ENCODE measurements around the gene ABCA4.

ABCA4 gene

GRCh38 chr1:94142022-94142421 is 21.1 kb upstream of the ABCA4 start:
- TF ChIP-seq GATA1 (IDR thresholded peaks at IDR 0.05; ENCODE audit: low read depth, low read length) = no peak
- no peak for DNase-seq

DNA sequence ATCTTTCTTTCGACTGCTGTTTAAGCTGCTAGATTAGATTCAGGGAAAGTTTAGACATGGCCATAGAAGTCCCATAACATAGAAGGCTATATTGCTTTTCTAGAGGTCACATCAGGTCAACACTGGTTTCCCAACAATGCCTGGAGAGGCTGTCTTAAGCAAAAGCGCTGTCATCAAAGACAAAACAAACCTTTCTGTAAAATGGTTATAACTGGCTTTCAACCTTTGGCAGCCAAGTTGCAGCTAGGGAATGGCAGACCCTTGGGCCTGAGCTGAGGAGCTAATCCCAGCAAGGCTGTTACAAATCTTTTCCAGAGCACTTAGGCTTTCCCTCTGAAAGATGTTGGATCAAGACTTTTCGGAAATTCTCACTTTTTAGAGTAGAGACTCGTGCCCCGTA is 11.2 kb upstream of the ABCA4 start:
- DNase-seq = no peak
- TF ChIP-seq POLR2A (IDR thresholded peaks at IDR 0.05; ENCODE audit: low read length) (no peak), GATA1 (IDR thresholded peaks at IDR 0.05; ENCODE audit: low read depth, low read length) (no peak)

GRCh38 chr1:94130851-94131595 is 10.1 kb upstream of the ABCA4 start:
- no peak for DNase-seq
- TF ChIP-seq GATA1 (IDR thresholded peaks at IDR 0.05; ENCODE audit: low read depth, low read length) = no peak
- TF ChIP-seq POLR2A (IDR thresholded peaks at IDR 0.05; ENCODE audit: low read length) = no peak

- DNase-seq = no peak
- TF ChIP-seq POLR2A (IDR thresholded peaks at IDR 0.05; ENCODE audit: low read length) (no peak), GATA1 (IDR thresholded peaks at IDR 0.05; ENCODE audit: low read depth, low read length) (no peak)
Measured at GRCh38 chr1:94126651-94127050, 5.7 kb upstream of the ABCA4 start.

DNA sequence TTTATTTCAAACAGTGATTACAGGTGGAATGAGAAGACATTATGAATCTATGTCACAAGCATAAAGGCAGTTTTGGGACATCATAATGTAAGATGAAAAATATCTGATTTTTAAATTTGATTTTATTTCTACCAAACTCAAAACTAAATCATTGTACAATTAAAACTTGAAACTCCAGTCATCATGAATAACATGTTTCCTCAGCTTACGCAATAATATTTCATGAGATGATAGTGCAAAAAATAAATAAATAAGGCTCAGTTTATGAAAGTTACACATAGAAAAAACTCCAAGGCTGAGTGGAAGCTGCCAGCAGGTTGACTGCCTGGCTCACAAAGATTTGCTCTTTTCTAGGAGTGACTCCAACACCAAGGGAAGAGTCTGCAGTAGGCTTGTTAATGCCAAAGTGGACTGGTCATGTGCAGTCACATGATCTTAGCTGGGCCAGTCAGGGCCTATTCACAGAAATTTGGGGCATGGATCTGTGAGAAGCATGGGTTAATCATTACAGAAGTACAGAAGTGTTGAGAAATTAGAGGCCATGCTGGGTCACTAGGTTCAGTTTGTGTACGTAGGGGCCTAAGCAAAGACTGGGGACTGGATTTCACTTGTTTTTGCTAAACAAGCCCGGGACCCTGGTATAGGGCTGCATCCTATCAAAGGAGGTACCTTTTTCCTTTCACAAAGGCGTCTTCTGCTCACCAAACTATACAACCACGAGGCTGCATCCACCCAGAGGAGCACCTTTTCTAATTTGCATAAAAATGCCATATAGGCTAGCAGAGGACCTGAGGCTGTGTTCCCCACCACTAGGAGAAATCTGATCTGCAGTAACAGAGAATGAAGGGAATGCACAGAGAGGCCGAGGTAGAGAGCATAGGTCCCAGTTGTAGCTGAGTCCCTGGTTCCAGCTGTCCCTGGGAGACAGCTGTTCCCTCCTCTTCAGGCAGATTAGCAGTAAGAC is 4.9 kb upstream of the ABCA4 start:
- no peak for DNase-seq
- TF ChIP-seq GATA1 (IDR thresholded peaks at IDR 0.05; ENCODE audit: low read depth, low read length) = no peak
- TF ChIP-seq POLR2A (IDR thresholded peaks at IDR 0.05; ENCODE audit: low read length) = no peak

DNA sequence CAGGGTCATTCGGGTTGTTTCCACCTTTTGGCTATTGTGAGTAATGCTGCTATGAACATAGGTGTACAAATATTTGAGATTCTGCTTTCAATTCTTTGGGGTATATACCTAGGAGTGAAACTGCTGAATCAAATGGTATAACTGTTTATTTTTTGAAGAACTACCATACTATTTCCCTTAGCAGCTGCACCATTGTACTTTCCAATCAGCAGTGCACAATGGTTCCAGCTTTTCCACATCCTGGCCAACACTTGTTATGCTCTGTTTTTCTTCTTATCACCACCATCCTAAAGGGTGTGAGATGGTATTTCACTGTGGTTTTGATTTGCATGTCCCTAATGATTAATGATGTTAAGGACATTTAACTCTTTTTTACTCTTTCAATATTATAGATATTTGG is 3.6 kb upstream of the ABCA4 start:
- TF ChIP-seq POLR2A (IDR thresholded peaks at IDR 0.05; ENCODE audit: low read length) = no peak
- TF ChIP-seq GATA1 (IDR thresholded peaks at IDR 0.05; ENCODE audit: low read depth, low read length) = no peak
- no peak for DNase-seq

- TF ChIP-seq POLR2A (IDR thresholded peaks at IDR 0.05; ENCODE audit: low read length) = no peak
- no peak for TF ChIP-seq GATA1 (IDR thresholded peaks at IDR 0.05; ENCODE audit: low read depth, low read length)
- no peak for DNase-seq
Measured at GRCh38 chr1:94122201-94122970, 1.4 kb upstream of the ABCA4 start.

DNA sequence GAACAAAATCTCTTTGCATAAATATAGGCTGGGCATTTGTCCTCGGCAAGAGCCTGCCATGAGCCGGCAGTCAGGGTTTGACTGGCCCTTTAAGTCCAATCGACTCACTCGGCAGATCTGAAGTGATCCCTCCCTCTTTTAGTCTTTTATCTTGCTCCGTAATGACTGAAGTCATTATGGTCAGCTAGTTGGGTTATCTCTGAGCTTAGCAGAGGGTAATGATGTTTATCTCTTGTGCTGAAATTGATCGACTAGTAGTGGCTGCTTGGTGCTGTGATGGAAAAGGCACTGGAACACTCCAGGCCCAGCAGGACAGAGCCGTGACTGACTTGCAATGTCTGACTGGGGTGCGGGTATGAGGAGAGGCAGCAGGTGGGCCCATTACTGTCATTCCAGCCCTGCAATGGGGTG is 468 bp upstream of the ABCA4 start:
- TF ChIP-seq GATA1 (IDR thresholded peaks at IDR 0.05; ENCODE audit: low read depth, low read length) (no peak), POLR2A (IDR thresholded peaks at IDR 0.05; ENCODE audit: low read length) (no peak)
- DNase-seq = no peak

DNA sequence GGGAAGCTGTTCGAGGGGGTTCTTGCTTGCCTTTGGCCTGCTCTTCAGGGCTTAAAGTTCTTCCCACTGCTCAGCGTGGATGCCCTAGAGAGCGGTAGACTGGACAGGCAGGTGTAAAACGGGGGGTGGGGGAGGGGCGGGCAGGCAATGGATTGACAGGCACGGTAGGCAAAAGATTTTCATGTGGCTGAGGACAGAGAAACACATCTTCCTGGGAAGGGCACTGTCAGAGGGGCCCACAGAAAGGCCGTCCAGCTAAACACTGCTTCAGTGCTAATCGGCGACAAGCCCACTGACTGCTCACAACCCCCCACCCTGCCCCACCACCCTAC is 412 bp downstream of the ABCA4 start:
- DNase-seq = no peak
- TF ChIP-seq POLR2A (IDR thresholded peaks at IDR 0.05; ENCODE audit: low read length) (no peak), GATA1 (IDR thresholded peaks at IDR 0.05; ENCODE audit: low read depth, low read length) (no peak)

- no peak for DNase-seq
- no peak for TF ChIP-seq POLR2A (IDR thresholded peaks at IDR 0.05; ENCODE audit: low read length)
Measured at GRCh38 chr1:94119796-94120569, 965 bp downstream of the ABCA4 start.

GRCh38 chr1:94119306-94119705 is 1.6 kb downstream of the ABCA4 start:
- no peak for DNase-seq
- no peak for TF ChIP-seq GATA1 (IDR thresholded peaks at IDR 0.05; ENCODE audit: low read depth, low read length)
- no peak for TF ChIP-seq POLR2A (IDR thresholded peaks at IDR 0.05; ENCODE audit: low read length)

- DNase-seq = no peak
- no peak for TF ChIP-seq GATA1 (IDR thresholded peaks at IDR 0.05; ENCODE audit: low read depth, low read length)
- TF ChIP-seq POLR2A (IDR thresholded peaks at IDR 0.05; ENCODE audit: low read length) = no peak
Measured at GRCh38 chr1:94118471-94118870, 2.5 kb downstream of the ABCA4 start.

GRCh38 chr1:94118013-94118412 is 2.9 kb downstream of the ABCA4 start:
- no peak for DNase-seq
- TF ChIP-seq GATA1 (IDR thresholded peaks at IDR 0.05; ENCODE audit: low read depth, low read length) (no peak), POLR2A (IDR thresholded peaks at IDR 0.05; ENCODE audit: low read length) (no peak)
